T-helper 2 cell treated with Interferon-gamma antibody and Interleukin-4, amounts not matched to agents 100 ng/mL and 5 ng/mL, for 36 hours (primary cell): ENCODE measurements around the gene ABTB2. TPM values are rescaled to one million over a fixed set of nuclear protein-coding genes. Genes with fewer than 3 reads are reported as not detected.

Experiments used
- intact Hi-C: fragments of 100-400 bp; cut with micrococcal nuclease; formaldehyde crosslinking; loops from one replicate; pipeline ENCODE4 v1.15.1; 2023
- total RNA-seq: library from RNA; stranded (reverse); gene quantifications from 2 replicates; pipeline ENCODE4 v1.2.3, GENCODE V29; 2022

ABTB2 gene
- total RNA-seq, 1 donor from 2014 or later: 4.6 TPM

DNA sequence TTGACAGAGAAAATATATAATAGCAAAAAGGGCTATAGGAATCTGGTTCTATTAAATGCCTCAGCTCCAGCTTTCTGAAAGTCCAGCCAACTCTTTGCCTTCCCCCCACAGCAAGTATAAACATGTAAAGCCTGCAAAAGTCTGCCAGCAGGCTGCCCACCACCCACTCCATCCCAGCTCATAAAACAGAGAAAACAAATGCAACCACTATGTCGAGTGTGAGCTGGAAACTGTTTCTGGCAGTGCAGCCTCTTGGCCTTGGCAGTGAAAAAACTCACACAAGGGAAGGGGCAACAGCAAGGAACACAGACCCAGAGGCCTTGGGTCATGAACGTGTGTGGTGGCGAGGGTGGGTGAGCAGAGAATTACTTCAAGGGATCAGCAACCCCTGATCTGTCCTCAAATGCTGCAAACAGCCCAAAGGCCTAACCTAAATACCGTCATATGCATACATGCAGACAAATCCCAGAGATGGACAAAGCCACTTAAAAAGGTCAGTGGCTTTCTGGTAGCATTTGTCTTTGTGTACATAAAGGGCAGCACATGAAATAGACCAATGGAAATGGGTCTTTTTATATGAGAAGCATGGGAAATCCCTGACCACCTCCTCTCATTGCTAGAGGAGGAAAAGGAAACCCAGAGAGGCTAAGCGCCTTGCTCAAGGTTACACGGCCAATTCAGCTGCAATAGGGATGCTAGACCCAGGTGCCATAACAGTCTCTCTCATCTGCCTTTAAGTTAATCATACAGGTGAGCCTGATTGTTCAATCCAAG, 177.6 kb downstream of the ABTB2 start:
- intact Hi-C loops: no loop called here

DNA sequence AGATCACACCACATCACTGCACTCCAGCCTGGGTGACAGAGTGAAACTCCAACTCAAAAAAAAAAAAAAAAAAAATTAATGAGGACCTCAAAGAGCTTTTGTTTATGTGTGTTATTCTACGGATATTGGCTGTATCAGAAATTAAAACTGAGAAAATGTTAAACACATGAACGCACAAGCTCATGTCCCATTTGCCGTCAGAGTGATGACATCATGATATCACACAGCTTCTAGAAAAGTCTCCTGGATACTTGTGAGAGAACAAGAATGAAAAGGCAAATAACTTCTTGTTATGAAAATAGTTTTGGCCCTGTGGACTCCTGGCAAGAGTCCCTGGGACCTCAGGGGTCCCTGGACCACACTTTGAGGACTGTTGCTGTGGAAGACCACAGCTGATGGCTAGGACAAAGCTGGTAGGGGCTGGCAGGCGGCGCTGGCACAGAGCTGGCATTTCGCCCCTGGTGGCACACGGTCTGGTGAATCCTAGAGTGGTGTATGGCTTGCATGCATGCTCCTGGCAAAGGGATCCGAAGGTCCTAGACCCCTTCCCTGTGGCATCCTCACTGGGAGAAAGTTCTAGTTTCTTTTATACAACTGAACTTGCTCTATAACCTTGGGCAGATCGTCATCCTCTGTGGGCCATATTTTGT, 178.7 kb downstream of the ABTB2 start:
- intact Hi-C loops: no loop called here

DNA sequence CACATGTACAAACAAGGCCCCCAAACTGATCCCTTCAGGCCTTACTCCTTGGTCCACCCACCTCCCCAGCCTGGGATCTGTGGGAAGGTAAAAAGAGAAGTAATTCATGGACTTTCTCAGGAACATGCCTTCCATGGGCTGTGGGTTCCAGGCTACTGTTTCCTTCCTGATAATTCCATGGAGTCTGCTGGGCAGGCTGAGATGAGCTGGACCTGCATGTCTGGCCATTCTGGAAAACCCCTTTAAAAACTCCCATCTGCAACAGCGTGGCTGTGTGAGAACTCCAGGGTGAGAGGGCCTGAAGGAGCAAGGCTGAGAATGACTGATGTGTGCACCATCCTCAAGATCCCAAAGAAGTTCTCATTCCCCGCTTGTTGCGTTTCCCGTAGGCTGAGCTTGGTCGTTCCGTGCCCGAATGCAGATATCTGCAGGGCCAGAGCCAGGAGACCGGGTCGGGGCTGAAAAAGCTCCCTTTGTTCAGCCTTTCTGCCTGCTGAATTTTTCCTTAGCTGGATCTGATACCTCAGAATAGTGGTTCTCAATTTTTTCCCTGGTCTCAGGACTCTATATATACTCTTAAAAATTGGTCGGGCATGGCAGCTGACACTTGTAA, 179.5 kb downstream of the ABTB2 start:
- intact Hi-C loops: no loop called here

DNA sequence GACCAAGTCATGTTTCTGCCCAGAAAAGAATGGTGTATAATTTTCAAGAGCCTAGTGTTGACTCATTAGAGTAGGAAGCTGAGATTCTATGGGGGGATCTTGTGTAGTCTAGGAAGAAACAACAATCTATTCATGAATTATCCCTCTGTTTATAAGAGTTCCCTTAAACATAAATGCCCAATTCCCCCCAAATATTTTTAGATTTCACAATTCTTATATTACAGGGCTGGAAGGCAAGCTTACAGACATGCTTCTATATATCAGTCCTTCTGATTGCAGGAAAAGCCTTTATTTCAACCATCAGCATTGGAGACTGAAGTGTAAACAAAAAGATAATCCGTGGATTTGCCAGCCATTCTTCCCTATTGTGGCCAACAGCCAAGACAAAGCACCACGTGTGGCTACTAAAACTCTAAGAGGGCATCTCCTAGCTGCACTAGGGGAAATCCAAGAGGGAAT, 181.0 kb downstream of the ABTB2 start:
- intact Hi-C loops: no loop called here

DNA sequence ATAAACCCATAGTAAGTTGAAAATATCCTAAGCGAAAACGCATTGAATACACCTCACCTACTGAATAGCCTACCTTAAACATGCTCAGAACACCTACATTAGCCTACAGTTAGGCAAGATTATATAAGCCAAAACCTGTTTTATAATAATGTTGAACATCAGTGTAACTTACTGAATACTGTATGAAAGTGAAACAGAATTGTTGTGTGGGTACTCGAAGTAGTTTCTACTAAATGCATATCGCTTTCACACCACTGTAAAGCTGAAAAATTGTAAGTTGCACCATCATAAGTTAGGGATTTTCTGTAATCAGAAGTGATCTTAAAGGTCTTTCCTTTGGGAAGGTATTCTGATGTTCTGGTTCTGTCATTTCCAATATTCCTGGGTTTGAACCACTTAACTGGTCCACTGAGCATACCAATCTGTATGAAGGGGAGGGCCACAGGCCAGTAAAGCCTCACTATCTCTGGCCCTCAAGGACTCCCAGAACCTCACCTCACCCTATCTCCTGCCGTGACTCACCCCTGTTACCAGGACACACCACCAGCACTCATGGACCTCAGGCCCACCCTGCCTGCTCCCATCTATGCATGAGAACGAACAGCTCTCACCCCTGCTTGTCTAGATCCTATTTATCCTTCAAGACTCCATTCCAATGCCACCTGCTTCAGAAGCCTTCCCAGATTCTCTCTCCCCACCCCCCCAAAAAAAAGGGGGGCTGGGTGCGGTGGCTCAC, 182.4 kb downstream of the ABTB2 start:
- intact Hi-C loops: no loop called here

DNA sequence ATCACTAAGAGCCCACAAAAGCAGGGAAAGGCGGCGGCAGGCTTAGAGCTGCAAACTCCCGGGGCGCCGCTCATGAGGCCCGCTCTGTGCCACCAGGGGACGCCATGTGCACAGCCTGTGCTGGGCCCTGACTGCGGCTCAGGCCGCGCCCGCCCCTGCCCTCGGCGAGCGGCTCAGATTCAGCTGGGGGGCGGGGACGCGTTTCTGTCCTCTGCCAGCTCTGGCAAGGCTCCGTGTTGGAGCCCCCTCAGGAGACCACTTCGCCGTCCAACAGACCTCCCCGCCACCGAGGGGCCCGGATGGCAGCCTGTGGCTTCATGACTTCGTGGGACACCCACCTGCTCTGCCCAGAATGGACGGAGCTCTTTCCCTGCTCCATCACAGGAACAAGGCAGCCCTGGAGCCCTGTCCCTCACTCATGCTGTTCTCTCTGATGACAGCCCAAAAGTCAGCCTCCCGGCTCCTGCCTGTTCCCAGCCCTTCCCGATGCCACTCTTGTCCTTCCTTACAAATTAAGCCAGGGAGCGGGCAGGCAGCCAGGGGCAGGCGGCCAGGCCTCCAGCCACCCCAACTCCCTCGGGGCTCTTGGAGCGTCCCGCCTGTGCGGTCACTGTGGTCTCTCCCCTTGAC, 183.3 kb downstream of the ABTB2 start:
- intact Hi-C loops: loop anchor here (1.0 to 5.0 kb wide), 3 partner anchors 68 to 185 kb away; no protein-coding TSS in a partner anchor

DNA sequence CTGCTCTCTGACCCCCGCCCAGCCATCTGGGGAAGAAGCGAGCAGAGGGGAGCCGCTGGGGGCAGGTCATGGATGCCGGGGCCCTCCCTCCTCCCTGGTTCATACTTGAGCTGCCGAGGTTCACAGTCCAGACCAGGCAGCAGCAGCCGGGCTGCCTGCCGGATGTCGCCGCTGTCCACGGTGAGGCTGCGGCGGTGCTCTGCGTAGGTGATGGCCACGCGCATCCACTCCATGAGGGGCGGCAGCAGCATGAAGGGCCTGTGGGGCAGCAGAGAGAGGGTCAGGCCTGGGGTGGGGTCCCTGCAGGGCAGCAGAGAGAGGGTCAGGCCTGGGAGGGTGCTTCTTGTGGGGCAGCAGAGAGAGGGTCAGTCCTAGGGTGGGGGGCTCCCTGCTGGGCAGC, 184.8 kb downstream of the ABTB2 start:
- intact Hi-C loops: loop anchor here (5.0 kb wide), 1 partner anchor 69 kb away; no protein-coding TSS in a partner anchor

DNA sequence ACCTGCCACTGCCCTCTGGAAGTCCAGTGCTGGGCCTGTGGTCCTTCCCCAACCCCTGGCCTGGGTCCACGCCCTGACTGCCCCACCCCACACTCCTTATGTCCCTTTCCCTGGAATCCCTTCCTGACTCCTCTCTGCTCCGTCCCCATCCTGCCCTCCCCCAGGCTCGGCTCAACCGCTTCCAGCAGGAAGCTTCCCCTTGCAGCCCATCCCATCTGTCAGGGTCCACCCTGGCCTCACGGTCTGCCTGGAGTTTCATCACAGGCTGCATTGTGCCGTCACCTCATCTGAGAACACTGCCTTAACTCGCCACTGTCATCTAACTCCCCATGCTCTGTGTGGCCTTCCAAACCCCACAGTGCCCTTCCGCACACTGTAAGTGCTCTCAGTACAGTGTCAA, 188.1 kb downstream of the ABTB2 start:
- intact Hi-C loops: loop anchor here (5.0 kb wide), 1 partner anchor 73 kb away; no protein-coding TSS in a partner anchor

DNA sequence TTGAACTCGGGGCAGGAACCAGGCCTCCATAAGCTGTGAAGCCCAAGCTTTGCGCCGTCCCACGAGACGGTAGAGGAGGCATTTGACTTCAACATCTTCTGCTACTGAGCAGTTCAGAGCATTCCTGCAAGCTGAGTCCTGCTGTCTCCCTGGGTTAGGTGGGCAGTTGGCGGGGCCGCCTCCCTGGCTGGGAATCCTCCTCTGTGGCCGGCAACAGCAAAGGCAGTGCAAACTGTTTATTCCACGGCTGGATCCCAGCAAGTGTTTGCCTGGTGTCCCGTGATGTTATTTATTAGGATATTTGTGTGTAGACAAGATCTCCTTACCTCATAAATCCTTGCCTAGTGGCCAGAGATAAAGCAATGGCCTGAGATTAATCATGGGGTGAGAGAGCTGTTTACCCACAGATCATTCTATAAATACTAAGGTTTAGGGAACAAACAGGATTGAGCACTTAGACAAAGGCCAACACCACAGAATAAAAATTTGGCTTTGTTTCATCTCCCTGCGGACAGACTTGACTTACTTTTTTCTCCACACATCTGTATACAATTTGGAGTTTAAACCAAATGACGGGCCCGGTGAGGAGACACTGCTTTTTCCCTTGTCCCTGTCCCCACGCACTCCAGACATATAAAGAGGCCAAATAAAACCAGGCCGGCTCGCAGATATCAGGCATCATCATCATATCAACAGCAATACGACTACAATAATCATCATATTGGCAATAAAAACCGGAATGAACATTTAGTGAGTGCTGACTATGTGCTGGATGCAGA, 189.0 kb downstream of the ABTB2 start:
- intact Hi-C loops: no loop called here

DNA sequence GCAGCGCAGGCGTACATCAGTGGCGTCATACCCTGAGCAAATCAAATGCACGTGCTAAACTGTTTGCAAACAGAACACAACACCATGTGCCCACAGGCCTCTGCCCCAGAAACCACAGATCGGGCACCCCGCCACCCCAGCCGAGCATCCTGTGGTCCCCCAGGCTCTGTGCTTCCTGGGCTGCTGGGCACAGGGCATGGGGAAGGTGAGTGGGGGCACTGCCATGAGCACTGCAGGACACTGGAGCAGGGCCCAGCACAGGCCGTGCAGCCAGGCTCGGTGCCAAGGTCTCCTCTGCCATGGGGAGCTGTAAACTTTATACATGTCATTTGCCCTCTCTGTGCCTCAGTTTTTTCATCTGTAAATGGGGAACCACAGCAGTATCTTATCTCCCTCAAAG, 189.8 kb downstream of the ABTB2 start:
- intact Hi-C loops: no loop called here

DNA sequence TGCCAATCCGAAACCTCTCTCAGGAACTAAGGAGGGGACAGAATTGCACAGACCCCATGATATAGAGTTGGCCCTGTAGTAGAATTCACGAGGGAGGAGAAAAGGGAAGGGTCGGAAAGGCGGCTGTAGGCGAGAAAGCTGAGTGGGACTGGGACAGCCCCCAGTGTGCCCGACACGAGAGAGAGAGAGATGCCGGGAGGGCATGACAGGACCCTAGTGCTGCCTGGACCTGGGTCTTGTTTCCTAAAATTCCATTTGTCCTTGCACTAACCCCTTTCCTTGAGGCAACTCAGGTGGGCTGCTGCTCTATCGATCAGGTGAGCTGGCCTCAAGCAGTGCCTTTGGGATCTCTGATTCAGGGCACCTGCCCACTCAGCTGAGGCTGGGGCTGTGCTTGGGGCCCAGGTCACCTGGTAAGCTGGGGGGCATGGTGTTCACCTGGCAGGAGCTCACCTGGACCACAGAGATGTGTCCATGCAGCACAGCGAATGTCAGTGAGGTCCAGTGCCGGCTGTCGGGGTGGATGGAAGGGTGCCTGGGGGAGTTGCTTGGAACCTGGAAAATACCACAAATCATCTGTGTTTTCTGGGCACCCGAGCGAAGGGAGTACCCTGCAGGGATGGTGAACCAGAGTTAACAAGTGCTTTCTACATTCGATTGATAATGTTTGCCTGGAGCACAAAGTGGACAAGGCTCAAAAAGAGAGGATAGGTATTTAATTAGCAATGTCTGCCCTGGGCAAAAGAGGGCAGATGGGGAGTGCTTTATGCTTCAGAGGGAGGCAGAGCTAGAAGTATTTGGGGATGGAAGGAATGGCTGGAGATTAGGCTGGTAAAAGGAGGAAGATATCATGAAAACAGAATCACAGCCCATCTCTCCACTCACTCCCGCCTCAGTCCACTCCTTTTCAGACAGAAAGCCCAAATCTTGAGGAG, 190.7 kb downstream of the ABTB2 start:
- intact Hi-C loops: no loop called here

DNA sequence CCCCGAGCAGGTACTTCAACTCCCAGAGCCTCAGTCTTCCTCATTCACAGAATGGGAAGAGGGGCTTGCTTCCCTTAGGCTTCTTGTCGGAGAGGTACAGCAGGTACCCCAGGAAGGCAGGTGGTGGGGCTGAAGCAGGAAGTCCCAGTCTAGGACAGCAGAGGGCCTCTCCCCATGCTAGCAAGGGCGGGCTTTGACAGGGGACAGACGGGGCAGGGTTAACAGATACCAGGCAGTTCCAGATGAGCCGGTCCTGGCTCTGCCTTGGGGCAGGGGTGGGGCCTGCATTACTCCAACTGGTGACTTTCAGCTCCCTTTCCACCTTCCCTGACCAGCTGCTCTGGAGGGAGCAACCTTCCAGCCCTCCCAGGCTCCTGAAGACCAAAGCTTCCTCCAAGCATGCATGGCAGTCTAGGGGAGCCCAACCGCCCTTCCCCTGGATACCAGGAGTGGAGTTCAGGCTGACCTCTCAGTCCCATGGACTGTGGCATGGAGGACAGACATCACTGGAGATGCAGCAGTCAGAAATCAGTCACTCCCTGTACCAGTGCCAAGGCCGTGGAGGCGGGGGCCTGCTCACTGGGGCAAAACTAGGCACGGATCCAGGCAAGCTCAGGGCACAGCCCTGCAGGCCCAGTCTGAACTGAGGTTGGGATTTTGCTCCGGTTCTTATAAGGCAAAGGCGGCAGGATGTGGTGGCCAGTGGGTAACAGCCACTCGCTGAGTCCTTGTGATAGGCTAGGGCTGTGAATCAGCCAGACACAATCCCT, 191.8 kb downstream of the ABTB2 start:
- intact Hi-C loops: no loop called here

DNA sequence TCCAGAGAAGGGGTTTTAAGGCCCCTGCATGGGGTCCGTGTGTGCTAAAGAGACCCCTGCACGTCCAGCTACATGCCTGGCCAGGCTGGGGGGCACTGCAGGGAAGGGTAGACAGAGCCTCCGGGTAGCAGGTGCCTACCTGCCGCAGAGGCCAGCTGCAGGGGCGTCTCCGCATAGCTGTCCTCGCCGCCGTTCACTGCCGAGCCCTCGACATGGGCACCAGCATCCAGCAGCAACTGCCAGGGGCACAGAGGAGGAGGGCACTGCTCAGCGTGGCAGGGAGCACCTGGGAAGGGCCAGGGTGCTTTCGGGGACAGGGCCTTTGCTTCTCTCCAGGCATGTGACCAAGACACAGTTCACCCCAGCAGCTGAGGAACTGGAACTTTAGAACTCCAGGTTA, 192.7 kb downstream of the ABTB2 start:
- intact Hi-C loops: no loop called here

DNA sequence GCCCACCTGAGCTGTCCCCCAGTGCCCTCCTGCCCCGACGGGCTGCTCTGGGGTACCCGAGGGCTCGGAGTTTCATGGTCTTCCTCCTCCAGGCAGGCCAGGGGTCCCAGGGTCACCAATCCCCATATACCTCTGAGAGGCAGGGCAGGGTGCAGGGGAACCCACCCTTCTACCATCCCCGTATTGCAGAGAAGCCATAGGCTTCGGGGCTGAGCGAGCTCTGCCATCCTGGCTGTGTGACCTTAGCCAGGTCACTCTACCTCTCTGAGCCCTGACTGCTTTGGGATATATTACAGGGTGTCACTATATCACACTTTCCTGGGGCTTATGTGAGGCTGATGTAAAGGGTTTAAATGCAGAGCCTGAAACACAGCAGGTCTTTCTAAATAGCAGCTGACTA, 195.0 kb downstream of the ABTB2 start:
- intact Hi-C loops: no loop called here

DNA sequence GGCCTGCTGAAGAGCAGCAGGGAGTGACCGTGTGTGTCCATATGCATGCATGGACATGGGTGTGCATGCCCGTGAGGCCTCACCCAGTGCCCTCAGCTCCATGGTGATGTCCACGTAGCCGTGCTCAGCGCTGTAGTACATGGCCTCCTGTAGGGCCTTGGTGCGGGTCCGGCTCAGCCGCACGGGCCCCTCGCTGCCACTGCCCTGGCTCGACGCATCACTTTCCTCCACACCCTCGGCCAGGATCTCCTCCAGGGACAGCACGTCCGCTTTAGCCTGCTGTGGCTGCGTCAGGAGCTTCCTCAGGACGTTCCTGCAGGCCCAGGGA, 195.4 kb downstream of the ABTB2 start:
- intact Hi-C loops: no loop called here

DNA sequence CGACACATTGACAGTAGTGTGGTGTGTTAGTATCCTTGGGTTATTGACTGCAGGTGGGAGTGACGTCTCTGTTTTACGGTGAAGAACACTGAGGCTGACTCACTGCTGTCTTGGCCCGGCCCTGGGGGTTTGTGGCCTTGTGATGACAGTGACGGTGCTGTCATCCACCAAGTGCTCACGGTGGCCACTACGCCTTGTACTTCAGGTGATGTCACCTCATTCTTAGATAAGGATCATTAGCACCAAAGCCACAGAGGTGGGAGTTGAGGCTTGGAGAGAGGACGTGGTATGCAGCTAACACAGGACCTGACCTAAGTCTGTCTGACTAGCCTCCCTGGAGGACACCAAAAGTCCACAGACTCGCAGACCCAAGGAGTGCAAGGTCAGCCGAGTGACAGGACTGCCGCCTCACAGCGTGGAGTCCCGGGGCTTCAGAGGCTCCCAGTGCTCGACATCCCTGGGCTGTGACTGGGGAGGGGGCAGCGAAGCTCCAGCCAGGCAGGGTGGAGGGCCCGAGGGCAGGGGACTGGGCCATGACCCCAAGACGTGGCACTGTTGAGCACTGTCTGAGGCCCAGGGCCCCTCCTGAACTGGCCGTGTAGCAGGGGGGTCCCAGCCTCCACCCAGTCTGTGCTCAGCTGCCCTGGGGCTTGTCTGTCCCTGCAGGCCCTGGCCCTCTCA, 195.9 kb downstream of the ABTB2 start:
- intact Hi-C loops: no loop called here

DNA sequence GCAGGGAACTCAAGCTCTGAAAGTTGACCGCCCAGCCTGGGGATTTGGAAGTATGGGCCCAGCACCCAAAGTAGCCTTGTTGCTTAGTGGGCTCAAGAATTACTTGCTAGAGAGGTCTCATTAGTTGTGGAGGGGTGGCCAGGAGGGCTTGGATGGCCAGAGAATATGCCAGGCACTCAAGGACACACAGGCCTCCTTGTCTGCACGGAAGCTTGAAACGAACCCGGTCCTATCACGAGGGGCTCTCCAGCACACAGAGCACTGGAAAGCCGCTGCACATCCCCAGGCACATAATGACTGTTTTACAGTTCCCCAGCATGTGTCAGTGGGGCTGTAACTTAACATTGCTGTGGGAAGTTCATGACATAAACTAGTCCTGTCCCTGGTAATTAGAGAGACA, 196.4 kb downstream of the ABTB2 start:
- intact Hi-C loops: no loop called here

DNA sequence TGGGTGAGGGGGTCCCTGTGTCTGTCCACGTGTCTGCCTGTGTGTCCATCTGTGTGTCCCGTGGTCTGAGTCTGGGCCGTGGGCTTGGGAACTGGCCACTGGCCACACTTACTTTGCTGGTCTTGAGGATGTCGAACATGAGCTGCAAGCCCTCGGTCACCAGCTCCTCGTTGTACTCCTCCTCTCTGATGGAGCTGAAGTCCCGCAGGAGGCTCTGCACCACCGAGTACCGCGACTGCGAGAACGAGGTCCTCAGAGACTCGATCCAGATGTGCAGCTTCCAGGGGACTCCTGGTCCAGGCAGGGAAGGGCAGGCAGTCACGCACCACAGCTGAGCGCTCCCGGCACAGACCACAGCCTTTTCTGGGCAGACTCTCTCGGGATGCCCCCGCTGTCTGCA, 197.0 kb downstream of the ABTB2 start:
- intact Hi-C loops: no loop called here
